Measurements from ENCODE around the gene CYP3A4.

The CYP3A4 gene

GRCh38 chr7:99827040-99827778 lies 43.2 kb upstream of the CYP3A4 start:
- no peak for DNase-seq (ENCODE audit: low read depth)
- H3K4me3 ChIP-seq (ENCODE audit: low read depth, low read length) = no peak overlapping the region
- TF ChIP-seq MAX (IDR thresholded peaks at IDR 0.05; ENCODE audit: low read depth, low read length) (no peak), POLR2A (IDR thresholded peaks at IDR 0.05; ENCODE audit: extremely low read depth, insufficient read length) (no peak), CTCF (IDR thresholded peaks at IDR 0.05; ENCODE audit: low read depth, low read length) (no peak), MYC (IDR thresholded peaks at IDR 0.05; ENCODE audit: low read depth, low read length) (no peak)

- TF ChIP-seq MYC (IDR thresholded peaks at IDR 0.05; ENCODE audit: low read depth, low read length) (no peak), MAX (IDR thresholded peaks at IDR 0.05; ENCODE audit: low read depth, low read length) (no peak), POLR2A (IDR thresholded peaks at IDR 0.05; ENCODE audit: extremely low read depth, insufficient read length) (no peak), CTCF (IDR thresholded peaks at IDR 0.05; ENCODE audit: low read depth, low read length) (no peak)
- H3K4me3 ChIP-seq (ENCODE audit: low read depth, low read length) = no peak overlapping the region
- DNase-seq (ENCODE audit: low read depth) = no peak
These were observed 41.9 kb upstream of the CYP3A4 start for GRCh38 chr7:99825873-99826272.

GRCh38 chr7:99825452-99825851 lies 41.5 kb upstream of the CYP3A4 start:
- TF ChIP-seq MAX (IDR thresholded peaks at IDR 0.05; ENCODE audit: low read depth, low read length) = no peak
- no peak for TF ChIP-seq POLR2A (IDR thresholded peaks at IDR 0.05; ENCODE audit: extremely low read depth, insufficient read length)
- no peak for TF ChIP-seq CTCF (IDR thresholded peaks at IDR 0.05; ENCODE audit: low read depth, low read length)
- TF ChIP-seq MYC (IDR thresholded peaks at IDR 0.05; ENCODE audit: low read depth, low read length) = no peak
- H3K4me3 ChIP-seq (ENCODE audit: low read depth, low read length) = no peak overlapping the region
- no peak for DNase-seq (ENCODE audit: low read depth)

- no peak for DNase-seq (ENCODE audit: low read depth)
- no peak overlapping the region for H3K4me3 ChIP-seq (ENCODE audit: low read depth, low read length)
- no peak for TF ChIP-seq MAX (IDR thresholded peaks at IDR 0.05; ENCODE audit: low read depth, low read length)
- TF ChIP-seq CTCF (IDR thresholded peaks at IDR 0.05; ENCODE audit: low read depth, low read length) = no peak
- no peak for TF ChIP-seq MYC (IDR thresholded peaks at IDR 0.05; ENCODE audit: low read depth, low read length)
- no peak for TF ChIP-seq POLR2A (IDR thresholded peaks at IDR 0.05; ENCODE audit: extremely low read depth, insufficient read length)
These were observed 40.1 kb upstream of the CYP3A4 start for GRCh38 chr7:99824091-99824490.

- H3K4me3 ChIP-seq (ENCODE audit: low read depth, low read length) = no peak overlapping the region
- TF ChIP-seq CTCF (IDR thresholded peaks at IDR 0.05; ENCODE audit: low read depth, low read length) = no peak
- TF ChIP-seq MAX (IDR thresholded peaks at IDR 0.05; ENCODE audit: low read depth, low read length) = no peak
- no peak for TF ChIP-seq MYC (IDR thresholded peaks at IDR 0.05; ENCODE audit: low read depth, low read length)
- TF ChIP-seq POLR2A (IDR thresholded peaks at IDR 0.05; ENCODE audit: extremely low read depth, insufficient read length) = no peak
- DNase-seq (ENCODE audit: low read depth) = no peak
These were observed 39.0 kb upstream of the CYP3A4 start for GRCh38 chr7:99822731-99823718.

All from NB4 (cell line).